AG04450 (cell line): ENCODE results near the gene STRADB. TPM values are rescaled to one million over a fixed set of nuclear protein-coding genes. Genes with fewer than 3 reads are reported as not detected.
"Not testable (repeated sequence)": the region's sequence is repeated elsewhere in the genome, so short reads cannot be mapped to it uniquely, and the experiment has no call there.

Experiments used
- CTCF ChIA-PET: fragments of 300-600, 350-600 bp; formaldehyde crosslinking; extraction: SDS; loops from one replicate; lab custom pipeline; 2022; ENCODE audit warnings: antibody characterized with exemption, inconsistent platforms; lab: Charles Lee
- POLR2A ChIA-PET: fragments of 350-600 bp; formaldehyde crosslinking; extraction: SDS; loops from one replicate; lab custom pipeline; 2021; ENCODE audit warnings: antibody characterized with exemption, inconsistent platforms; lab: Yijun Ruan, JAX
- DNase-seq: peaks from one replicate; pipeline ENCODE4 v3.0.0-alpha.2; 2011; ENCODE audit warnings: low read depth, low spot score
- H3K27ac ChIP-seq: one replicate; pipeline ENCODE4 v1.5.1; 2012; ENCODE audit warnings: low read depth, low read length, control low read depth
- H3K27me3 ChIP-seq: one replicate; pipeline ENCODE4 v1.6.0; 2012; ENCODE audit warnings: low read length; ENCODE audit not compliant: control insufficient read depth, insufficient read depth
- H3K4me3 ChIP-seq: 2 replicates; pipeline ENCODE4 v1.5.1; 2011; ENCODE audit warnings: mild to moderate bottlenecking, low read depth, low read length, control low read depth
- H3K9me3 ChIP-seq: 2 replicates; pipeline ENCODE4 v1.5.1; 2012; ENCODE audit warnings: low read length; ENCODE audit not compliant: control insufficient read depth, insufficient read depth
- polyA plus RNA-seq: library from polyadenylated mRNA; depleted of rRNA; stranded (reverse); fragments of >200 nt; gene quantifications from 2 replicates; pipeline ENCODE4 v1.2.3, GENCODE V29; 2011
- TF ChIP-seq, protein P1 (sequence below): IDR thresholded peaks from 2 replicates; pipeline ENCODE4 v1.5.1; 2011; ENCODE audit warnings: low read depth, low read length, control low read depth, inconsistent platforms

The STRADB gene
- polyA plus RNA-seq, 1 experiment = 34.7 TPM

DNA sequence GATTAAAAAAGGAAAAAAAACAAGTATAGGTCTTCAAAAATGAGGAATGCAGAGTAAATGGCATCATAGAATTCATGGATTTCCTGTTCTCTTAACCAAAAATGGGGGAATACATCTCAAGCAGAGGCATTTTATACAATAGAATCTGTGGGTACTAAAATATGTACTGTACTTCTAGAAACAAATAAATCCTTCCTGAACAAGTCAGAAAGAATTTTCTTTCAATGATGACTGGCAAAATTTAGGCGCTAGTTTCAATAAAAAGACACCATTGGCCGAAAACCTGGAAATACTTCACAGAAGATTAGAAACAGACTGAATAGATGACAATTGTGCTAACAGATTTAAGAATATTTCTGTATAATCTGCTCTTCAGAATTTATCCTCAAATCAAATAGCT, 15.4 kb upstream of the STRADB start:
- DNase-seq = no peak
- Histone ChIP-seq H3K27me3 (no peaks in the 10 kb centered on the region), H3K9me3 (no peaks in the 10 kb centered on the region), H3K4me3 (no peak overlapping the region), H3K27ac (no peak overlapping the region)
- CTCF ChIA-PET = interaction anchor here (0.6 kb wide), 2 partner anchors 20 to 55 kb away, joined by 4 to 8 read pairs; no protein-coding TSS in a partner anchor
- POLR2A ChIA-PET = no interaction called here
- TF ChIP-seq, protein P1, sequence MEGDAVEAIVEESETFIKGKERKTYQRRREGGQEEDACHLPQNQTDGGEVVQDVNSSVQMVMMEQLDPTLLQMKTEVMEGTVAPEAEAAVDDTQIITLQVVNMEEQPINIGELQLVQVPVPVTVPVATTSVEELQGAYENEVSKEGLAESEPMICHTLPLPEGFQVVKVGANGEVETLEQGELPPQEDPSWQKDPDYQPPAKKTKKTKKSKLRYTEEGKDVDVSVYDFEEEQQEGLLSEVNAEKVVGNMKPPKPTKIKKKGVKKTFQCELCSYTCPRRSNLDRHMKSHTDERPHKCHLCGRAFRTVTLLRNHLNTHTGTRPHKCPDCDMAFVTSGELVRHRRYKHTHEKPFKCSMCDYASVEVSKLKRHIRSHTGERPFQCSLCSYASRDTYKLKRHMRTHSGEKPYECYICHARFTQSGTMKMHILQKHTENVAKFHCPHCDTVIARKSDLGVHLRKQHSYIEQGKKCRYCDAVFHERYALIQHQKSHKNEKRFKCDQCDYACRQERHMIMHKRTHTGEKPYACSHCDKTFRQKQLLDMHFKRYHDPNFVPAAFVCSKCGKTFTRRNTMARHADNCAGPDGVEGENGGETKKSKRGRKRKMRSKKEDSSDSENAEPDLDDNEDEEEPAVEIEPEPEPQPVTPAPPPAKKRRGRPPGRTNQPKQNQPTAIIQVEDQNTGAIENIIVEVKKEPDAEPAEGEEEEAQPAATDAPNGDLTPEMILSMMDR = no peak

DNA sequence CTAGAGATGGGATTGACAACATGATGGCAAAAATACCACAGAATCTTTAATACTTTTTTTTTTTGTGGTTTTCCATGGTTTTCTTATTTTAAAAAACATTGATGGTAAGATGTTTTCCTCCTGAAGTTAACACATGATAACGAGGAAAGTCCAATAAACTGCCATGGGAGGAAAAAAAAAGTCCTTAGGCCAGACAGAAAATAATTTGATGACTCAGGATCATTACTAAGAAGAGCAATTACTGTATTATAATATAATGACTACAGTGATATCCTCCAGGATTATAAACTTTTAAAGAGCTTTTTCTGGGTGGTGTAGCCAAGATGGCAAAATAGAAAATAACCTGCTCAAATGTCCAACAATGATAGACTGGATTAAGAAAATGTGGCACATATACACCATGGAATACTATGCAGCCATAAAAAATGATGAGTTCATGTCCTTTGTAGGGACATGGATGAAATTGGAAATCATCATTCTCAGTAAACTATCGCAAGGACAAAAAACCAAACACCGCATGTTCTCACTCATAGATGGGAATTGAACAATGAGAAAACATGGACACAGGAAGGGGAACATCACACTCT, 12.1 kb upstream of the STRADB start:
- CTCF ChIA-PET = interaction anchor here (1.0 kb wide), 1 partner anchor 207 kb away, joined by 3 read pairs; no protein-coding TSS in a partner anchor
- not testable (repeated sequence) for H3K9me3 ChIP-seq, H3K27me3 ChIP-seq, H3K4me3 ChIP-seq, DNase-seq, H3K27ac ChIP-seq
- POLR2A ChIA-PET = interaction anchor here (1.0 kb wide), 1 partner anchor 10 kb away, joined by 3 read pairs; no protein-coding TSS in a partner anchor

DNA sequence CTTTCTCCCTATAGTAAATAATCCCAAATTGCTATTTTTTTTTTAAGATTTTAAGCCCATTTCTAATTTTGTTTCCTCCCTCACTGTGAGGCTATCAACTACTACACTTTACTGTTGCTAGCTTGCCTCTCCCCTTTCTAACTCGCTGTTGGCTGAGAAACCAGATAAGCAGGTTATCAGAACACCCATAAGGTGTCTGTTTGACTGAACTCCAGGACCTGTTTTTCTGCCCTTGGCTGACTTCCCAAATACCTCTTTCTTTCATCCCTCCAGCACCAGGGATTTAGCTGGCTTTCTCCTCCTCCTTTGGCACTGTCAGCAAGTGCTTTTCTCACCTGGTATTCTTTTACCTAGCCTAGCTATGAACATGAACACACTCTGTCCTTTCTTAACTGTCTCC, 11.4 kb upstream of the STRADB start:
- no peak for DNase-seq
- ChIA-PET POLR2A (interaction anchor here (1.0 kb wide), 1 partner anchor 9 kb away, joined by 3 read pairs; no protein-coding TSS in a partner anchor), CTCF (interaction anchor here (0.6 to 1.0 kb wide), 2 partner anchors 208 to 315 kb away, joined by 3 read pairs; no protein-coding TSS in a partner anchor)

DNA sequence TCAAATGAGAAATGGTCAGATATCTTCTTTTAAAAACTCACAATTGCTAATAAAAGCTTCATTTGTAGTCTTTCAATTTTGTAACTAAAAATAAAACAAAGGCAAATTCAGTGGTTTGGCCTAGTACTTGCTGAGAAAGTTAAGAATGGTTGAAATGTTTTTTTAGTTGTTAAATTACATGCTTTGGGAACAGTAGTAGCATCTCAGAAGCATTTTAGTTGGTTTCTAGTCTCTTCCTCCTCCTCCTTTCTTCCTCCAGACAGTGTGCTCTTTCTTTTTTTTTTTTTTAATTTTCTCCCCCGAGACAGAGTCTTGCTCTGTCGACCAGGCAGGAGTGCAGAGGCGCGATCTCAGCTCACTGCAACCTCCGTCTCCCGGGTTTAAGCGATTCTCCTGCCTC, 10.1 kb upstream of the STRADB start:
- no peak overlapping the region for H3K4me3 ChIP-seq
- no peak for DNase-seq
- H3K9me3 ChIP-seq = no peaks in the 10 kb centered on the region
- POLR2A ChIA-PET = no interaction called here
- CTCF ChIA-PET = interaction anchor here (0.7 kb wide), 1 partner anchor 872 kb away, joined by 3 read pairs; no protein-coding TSS in a partner anchor
- no peak overlapping the region for H3K27ac ChIP-seq
- TF ChIP-seq, protein P1 = no peak
- no peaks in the 10 kb centered on the region for H3K27me3 ChIP-seq

More for the DNA sequence above, 11.4 kb upstream of the STRADB start:
- TF ChIP-seq, protein P1 = no peak
- H3K27me3 ChIP-seq = no peaks in the 10 kb centered on the region
- H3K9me3 ChIP-seq = no peaks in the 10 kb centered on the region
- no peak overlapping the region for H3K4me3 ChIP-seq
- H3K27ac ChIP-seq = no peak overlapping the region

DNA sequence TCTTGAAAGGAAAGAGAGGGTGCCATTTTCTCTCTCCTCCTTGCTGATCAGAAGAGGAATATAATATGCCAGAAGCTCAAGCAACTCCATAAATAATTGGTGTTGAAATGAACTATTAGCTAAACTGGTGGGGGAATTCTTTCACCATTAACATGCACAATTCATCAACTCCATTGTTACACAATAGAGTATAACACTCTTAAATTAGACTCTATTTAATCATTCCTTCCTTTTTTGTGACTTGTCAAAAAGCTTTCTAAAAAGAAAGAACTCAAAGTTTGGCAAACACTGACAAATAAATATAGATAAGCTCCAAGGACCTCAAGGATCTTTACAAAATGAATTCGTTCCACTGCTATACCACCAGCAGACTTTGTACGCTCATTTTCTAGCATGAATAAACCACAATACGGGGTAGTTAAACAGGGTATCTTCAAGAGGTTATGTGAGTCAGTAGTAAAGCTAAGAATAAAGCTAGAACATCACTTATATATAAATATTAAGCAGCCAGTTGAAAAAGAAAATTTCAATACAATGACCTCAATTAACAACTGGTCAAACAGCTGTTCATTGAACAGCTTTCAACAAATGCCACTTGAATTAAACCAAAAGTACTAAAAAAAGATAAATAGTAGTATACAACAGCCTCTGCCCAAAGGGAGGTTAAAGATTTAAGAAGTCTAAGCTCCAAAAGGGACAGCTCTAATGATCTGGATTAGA, 6.6 kb upstream of the STRADB start:
- ChIA-PET CTCF (interaction anchor here (1.3 to 2.1 kb wide), 3 partner anchors 10 to 213 kb away, joined by 4 to 7 read pairs (median 7); no protein-coding TSS in a partner anchor), POLR2A (no interaction called here)
- TF ChIP-seq, protein P1 = no peak
- Histone ChIP-seq H3K9me3 (no peaks in the 10 kb centered on the region), H3K27ac (no peak overlapping the region), H3K4me3 (no peak overlapping the region), H3K27me3 (no peaks in the 10 kb centered on the region)
- no peak for DNase-seq
